Measurements from ENCODE around the gene MARCHF4.
"Not testable (repeated sequence)": the region's sequence is repeated elsewhere in the genome, so short reads cannot be mapped to it uniquely, and the experiment has no call there.

Gene MARCHF4

GRCh38 chr2:216391401-216391800, 19.1 kb upstream of the MARCHF4 start:
- DNase-seq: no peak

- no peak for DNase-seq
Observed at GRCh38 chr2:216389570-216389969, 17.3 kb upstream of the MARCHF4 start.

GRCh38 chr2:216388046-216388884, 16.0 kb upstream of the MARCHF4 start:
- DNase-seq: no peak

- no peak for DNase-seq
Observed at GRCh38 chr2:216387262-216387661, 15.0 kb upstream of the MARCHF4 start.

GRCh38 chr2:216385478-216385877, 13.2 kb upstream of the MARCHF4 start:
- DNase-seq: no peak

GRCh38 chr2:216384409-216384808, 12.1 kb upstream of the MARCHF4 start:
- not testable (repeated sequence) for DNase-seq

- no peak for DNase-seq
Observed at GRCh38 chr2:216379977-216380376, 7.7 kb upstream of the MARCHF4 start.

- no peak for DNase-seq
Observed at GRCh38 chr2:216375286-216375685, 3.0 kb upstream of the MARCHF4 start.

- DNase-seq: no peak
Observed at GRCh38 chr2:216373896-216374295, 1.6 kb upstream of the MARCHF4 start.

GRCh38 chr2:216372761-216373291, 543 bp upstream of the MARCHF4 start:
- no peak for DNase-seq

- peak; percentile 59 for DNase-seq
Observed at GRCh38 chr2:216370961-216371712, 1.1 kb downstream of the MARCHF4 start.

- DNase-seq: no peak
Observed at GRCh38 chr2:216369821-216370220, 2.5 kb downstream of the MARCHF4 start.

GRCh38 chr2:216366777-216367471, 5.4 kb downstream of the MARCHF4 start:
- no peak for DNase-seq

GRCh38 chr2:216365518-216365917, 6.8 kb downstream of the MARCHF4 start:
- no peak for DNase-seq

- no peak for DNase-seq
Observed at GRCh38 chr2:216363221-216363620, 9.1 kb downstream of the MARCHF4 start.

- peak; percentile 77 for DNase-seq
Observed at GRCh38 chr2:216362730-216363129, 9.6 kb downstream of the MARCHF4 start.

- DNase-seq: no peak
Observed at GRCh38 chr2:216355711-216356110, 16.6 kb downstream of the MARCHF4 start.

GRCh38 chr2:216354306-216354705, 18.0 kb downstream of the MARCHF4 start:
- DNase-seq: no peak

- DNase-seq: no peak
Observed at GRCh38 chr2:216352653-216353270, 19.5 kb downstream of the MARCHF4 start.

GRCh38 chr2:216351172-216351925, 20.9 kb downstream of the MARCHF4 start:
- no peak for DNase-seq

- DNase-seq: no peak
Observed at GRCh38 chr2:216350214-216350791, 22.0 kb downstream of the MARCHF4 start.

- peak; percentile 63 for DNase-seq
Observed at GRCh38 chr2:216349366-216349765, 22.9 kb downstream of the MARCHF4 start.
